K562 (cell line): ENCODE results near the gene TFAP2A. TPM values are rescaled to one million over a fixed set of nuclear protein-coding genes. Genes with fewer than 3 reads are reported as not detected.

Experiments
- EGR1 ChIP-seq: fragments of 450-650 bp; conservative IDR thresholded peaks from 2 replicates; pipeline ENCODE4 v1.6.1; 2017; ENCODE audit warnings: mild to moderate bottlenecking
- HEY1 ChIP-seq: fragments of 250-450 bp; sonication (Bioruptor Pico); IDR thresholded peaks from 2 replicates; pipeline ENCODE4 v1.5.0; 2020; ENCODE audit warnings: mild to moderate bottlenecking, moderate library complexity, borderline replicate concordance
- HOXB6 ChIP-seq: fragments of 250-450 bp; sonication (Bioruptor Pico); IDR thresholded peaks from 2 replicates; pipeline ENCODE4 v1.5.1; 2022; ENCODE audit warnings: mild to moderate bottlenecking, borderline replicate concordance
- IRF2 ChIP-seq: sonication (generic); formaldehyde crosslinking; IDR thresholded peaks from 2 replicates; pipeline ENCODE4 v1.8.1; 2022; ENCODE audit warnings: mild to moderate bottlenecking, missing genetic modification reagents
- KDM2B ChIP-seq: fragments of 250-450 bp; sonication (Bioruptor Pico); IDR thresholded peaks from 2 replicates; pipeline ENCODE4 v1.8.0; 2021; ENCODE audit warnings: mild to moderate bottlenecking, moderate library complexity
- KLF6 ChIP-seq: fragments of 250-450 bp; sonication (Bioruptor Pico); IDR thresholded peaks from 2 replicates; pipeline ENCODE4 v1.4.0; 2020; ENCODE audit warnings: mild to moderate bottlenecking, moderate library complexity, borderline replicate concordance
- MBD2 ChIP-seq: sonication (generic); IDR thresholded peaks from 2 replicates; pipeline ENCODE4 v1.6.1; 2016; ENCODE audit warnings: low read depth, borderline replicate concordance
- NRF1 ChIP-seq, 2 experiments: fragments of 450-650 bp; IDR thresholded peaks in 1 of 2; conservative IDR thresholded peaks in 1 of 2; 2 replicates each; pipeline ENCODE4 v1.6.1; 2014; ENCODE audit warnings: mild to moderate bottlenecking in 2 of 2
- TFE3 ChIP-seq: fragments of 450-650 bp; formaldehyde crosslinking; IDR thresholded peaks from 2 replicates; pipeline ENCODE4 v1.4.0; 2020; ENCODE audit warnings: mild to moderate bottlenecking, mixed read lengths
- THAP7 ChIP-seq: fragments of 250-450 bp; sonication (Bioruptor Pico); IDR thresholded peaks from 2 replicates; pipeline ENCODE4 v1.5.0; 2021
- THRB ChIP-seq: fragments of 450-650 bp; formaldehyde crosslinking; conservative IDR thresholded peaks from 2 replicates; pipeline ENCODE4 v1.4.0; 2022; ENCODE audit warnings: mild to moderate bottlenecking, missing genetic modification characterization
- U2AF1 ChIP-seq: fragments of 200-400 bp; formaldehyde crosslinking; optimal IDR thresholded peaks from 2 replicates; pipeline ENCODE3; 2017; ENCODE audit warnings: mild to moderate bottlenecking, low read depth, low read length, moderate library complexity
- ZNF239 ChIP-seq: fragments of 250-450 bp; sonication (Bioruptor Pico); IDR thresholded peaks from 2 replicates; pipeline ENCODE4 v1.4.0; 2020; ENCODE audit warnings: mild to moderate bottlenecking
- polyA plus RNA-seq, 8 experiments: library from polyadenylated mRNA; depleted of rRNA in 4 of 8; stranded (reverse) in 5 of 8; unstranded in 3 of 8; fragments of >200 nt; fragmentation: Nextera tagmentation in 2 of 8; fragmentation: Illumina TruSeq in 1 of 8; extraction: Ambion mirVana in 2 of 8; extraction: Trizol in 1 of 8; gene quantifications; 2 replicates each; pipeline versions ENCODE4 v1.2.1 to v1.2.3, GENCODE V29; 2011 to 2014; ENCODE audit warnings: inconsistent platforms in 1 of 8, missing spikeins in 1 of 8
- total RNA-seq, 7 experiments: library from RNA; depleted of rRNA in 6 of 7; stranded (reverse); fragments of >200 nt in 6 of 7; fragmentation: Illumina TruSeq in 2 of 7; extraction: Trizol in 2 of 7; gene quantifications; 2 replicates each; pipeline versions ENCODE4 v1.2.1 to v1.2.3, GENCODE V29; 2011 to 2021; ENCODE audit warnings: low replicate concordance in 1 of 7
- TF ChIP-seq, protein P1 (sequence below): sonication (generic); formaldehyde crosslinking; IDR thresholded peaks from 2 replicates; pipeline ENCODE4 v1.8.0; 2022; ENCODE audit warnings: missing genetic modification reagents, mild to moderate bottlenecking, borderline replicate concordance
- TF ChIP-seq, protein P2 (sequence below): fragments of 450-650 bp; formaldehyde crosslinking; IDR thresholded peaks from 2 replicates; pipeline ENCODE4 v1.4.0; 2022; ENCODE audit warnings: mild to moderate bottlenecking, moderate library complexity
- TF ChIP-seq, protein P3 (sequence below): fragments of 450-650 bp; formaldehyde crosslinking; IDR thresholded peaks from 2 replicates; pipeline ENCODE4 v1.4.0; 2020; ENCODE audit warnings: mild to moderate bottlenecking, moderate library complexity
- TF ChIP-seq, protein P4 (sequence below): fragments of 250-450 bp; sonication (Bioruptor Pico); IDR thresholded peaks from 2 replicates; pipeline ENCODE4 v1.4.0; 2020; ENCODE audit warnings: mild to moderate bottlenecking, moderate library complexity

Gene TFAP2A
- total and polyA plus RNA-seq, 9 of the 15 experiments (the other 6 are each of a cell fraction or from before 2014, with no cell fraction given) = 0.14 to 0.53 (median 0.19) TPM; not detected in 1

- TF ChIP-seq, protein P1, sequence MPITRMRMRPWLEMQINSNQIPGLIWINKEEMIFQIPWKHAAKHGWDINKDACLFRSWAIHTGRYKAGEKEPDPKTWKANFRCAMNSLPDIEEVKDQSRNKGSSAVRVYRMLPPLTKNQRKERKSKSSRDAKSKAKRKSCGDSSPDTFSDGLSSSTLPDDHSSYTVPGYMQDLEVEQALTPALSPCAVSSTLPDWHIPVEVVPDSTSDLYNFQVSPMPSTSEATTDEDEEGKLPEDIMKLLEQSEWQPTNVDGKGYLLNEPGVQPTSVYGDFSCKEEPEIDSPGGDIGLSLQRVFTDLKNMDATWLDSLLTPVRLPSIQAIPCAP = no peak
- TF ChIP-seq MBD2 = no peak
- TF ChIP-seq THRB (CRISPR knock-in tag) = peak; percentile 78
- TF ChIP-seq HEY1 (CRISPR knock-in tag) = no peak
- no peak for TF ChIP-seq KDM2B
- TF ChIP-seq TFE3 (CRISPR knock-in tag) = no peak
- TF ChIP-seq HOXB6 (CRISPR knock-in tag) = no peak
- TF ChIP-seq THAP7 (CRISPR knock-in tag) = no peak
- TF ChIP-seq, protein P2, sequence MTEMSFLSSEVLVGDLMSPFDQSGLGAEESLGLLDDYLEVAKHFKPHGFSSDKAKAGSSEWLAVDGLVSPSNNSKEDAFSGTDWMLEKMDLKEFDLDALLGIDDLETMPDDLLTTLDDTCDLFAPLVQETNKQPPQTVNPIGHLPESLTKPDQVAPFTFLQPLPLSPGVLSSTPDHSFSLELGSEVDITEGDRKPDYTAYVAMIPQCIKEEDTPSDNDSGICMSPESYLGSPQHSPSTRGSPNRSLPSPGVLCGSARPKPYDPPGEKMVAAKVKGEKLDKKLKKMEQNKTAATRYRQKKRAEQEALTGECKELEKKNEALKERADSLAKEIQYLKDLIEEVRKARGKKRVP (CRISPR knock-in tag) = no peak
- TF ChIP-seq, protein P3, sequence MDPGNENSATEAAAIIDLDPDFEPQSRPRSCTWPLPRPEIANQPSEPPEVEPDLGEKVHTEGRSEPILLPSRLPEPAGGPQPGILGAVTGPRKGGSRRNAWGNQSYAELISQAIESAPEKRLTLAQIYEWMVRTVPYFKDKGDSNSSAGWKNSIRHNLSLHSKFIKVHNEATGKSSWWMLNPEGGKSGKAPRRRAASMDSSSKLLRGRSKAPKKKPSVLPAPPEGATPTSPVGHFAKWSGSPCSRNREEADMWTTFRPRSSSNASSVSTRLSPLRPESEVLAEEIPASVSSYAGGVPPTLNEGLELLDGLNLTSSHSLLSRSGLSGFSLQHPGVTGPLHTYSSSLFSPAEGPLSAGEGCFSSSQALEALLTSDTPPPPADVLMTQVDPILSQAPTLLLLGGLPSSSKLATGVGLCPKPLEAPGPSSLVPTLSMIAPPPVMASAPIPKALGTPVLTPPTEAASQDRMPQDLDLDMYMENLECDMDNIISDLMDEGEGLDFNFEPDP = 0 out of 2 replicates have a peak, but pooled peaks have one; percentile 19
- TF ChIP-seq U2AF1 = no peak
- TF ChIP-seq, protein P4, sequence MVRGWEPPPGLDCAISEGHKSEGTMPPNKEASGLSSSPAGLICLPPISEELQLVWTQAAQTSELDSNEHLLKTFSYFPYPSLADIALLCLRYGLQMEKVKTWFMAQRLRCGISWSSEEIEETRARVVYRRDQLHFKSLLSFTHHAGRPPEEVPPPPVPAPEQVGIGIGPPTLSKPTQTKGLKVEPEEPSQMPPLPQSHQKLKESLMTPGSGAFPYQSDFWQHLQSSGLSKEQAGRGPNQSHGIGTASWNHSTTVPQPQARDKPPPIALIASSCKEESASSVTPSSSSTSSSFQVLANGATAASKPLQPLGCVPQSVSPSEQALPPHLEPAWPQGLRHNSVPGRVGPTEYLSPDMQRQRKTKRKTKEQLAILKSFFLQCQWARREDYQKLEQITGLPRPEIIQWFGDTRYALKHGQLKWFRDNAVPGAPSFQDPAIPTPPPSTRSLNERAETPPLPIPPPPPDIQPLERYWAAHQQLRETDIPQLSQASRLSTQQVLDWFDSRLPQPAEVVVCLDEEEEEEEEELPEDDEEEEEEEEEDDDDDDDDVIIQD (CRISPR knock-in tag) = no peak
- TF ChIP-seq EGR1 = no peak
- TF ChIP-seq NRF1 (conservative IDR thresholded peaks at IDR 0.05 in 1 of 2, IDR thresholded peaks at IDR 0.05 in 1 of 2) = no peak
- 0 out of 2 replicates have a peak, but pooled peaks have one; percentile 16 for TF ChIP-seq KLF6
- TF ChIP-seq IRF2 (CRISPR knock-in tag) = no peak
- peak; percentile 7; the same call in 1 of the 2 replicates for TF ChIP-seq ZNF239 (CRISPR knock-in tag)
These were observed 11.3 kb downstream of the TFAP2A start (continued) for GRCh38 chr6:10403385-10404106.
